ENCODE results near the gene PRTN3.

The PRTN3 gene

GRCh38 chr19:840519-841206 lies at the start of gene PRTN3:
PRTN3 (plus strand) TSS chr19:840999; CDS start chr19:841009, 10 bp downstream.
- DNase-seq = no peak

DNA sequence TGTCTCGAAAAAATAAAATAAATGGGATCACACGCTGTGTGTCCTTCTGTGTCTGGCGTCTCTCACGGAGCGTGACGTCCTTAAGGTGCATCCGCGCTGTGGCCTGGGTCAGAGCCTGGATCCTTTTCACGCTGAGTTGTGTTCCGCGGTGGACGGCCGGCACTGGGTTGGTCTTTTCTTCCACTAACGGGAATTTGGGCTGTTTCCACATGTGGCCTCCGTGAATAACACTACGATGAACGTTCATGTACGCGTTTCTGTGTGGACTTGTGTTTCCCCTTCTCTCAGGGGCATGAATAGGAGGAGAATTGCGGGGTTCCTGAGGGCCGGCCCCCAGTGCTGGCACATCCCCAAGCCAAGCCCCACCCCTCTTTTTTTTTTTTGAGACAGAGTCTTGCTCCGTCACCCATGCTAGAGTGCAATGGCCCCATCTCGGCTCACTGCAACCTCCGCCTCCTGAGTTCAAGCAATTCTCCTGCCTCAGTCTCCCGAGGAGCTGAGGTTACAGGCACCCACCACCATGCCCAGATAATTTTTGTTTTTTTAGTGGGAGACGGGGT lies 49.7 kb upstream of the PRTN3 start:
- no peak for DNase-seq

DNA sequence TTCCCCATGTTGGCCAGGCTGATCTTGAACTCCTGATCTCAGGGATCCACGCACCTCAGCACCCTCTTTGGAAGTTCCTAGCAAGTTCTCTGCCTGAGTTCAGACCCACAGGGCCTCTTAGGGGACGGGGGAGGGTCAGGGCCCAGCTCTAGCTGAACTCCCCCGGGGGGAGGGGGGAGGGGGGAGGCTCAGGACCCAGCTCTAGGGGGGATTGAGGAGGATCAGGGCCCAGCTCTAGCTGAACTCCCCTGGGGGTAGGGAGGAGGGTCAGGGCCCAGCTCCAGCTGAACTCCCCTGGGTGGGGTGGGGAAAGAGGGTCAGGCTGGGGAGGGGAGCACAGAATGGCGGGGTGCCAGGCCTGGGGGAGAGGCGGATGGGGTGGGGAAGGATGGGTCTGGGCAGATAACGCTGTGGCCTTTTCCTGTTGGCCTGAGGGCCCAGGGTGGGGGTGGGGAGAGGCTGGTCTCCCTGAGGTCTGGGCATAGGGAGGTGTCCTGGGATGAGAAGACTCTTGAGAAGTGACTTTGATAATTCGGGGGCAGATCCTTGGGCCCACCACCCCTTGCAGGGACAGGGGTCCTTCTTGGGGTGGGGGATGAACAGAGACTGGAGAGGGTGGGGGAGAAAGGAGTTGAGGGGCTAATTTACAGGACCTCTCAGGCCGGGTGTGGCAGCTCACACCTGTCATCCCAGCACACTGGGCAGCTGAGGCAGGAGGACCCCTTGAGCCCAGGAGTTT lies 49.1 kb upstream of the PRTN3 start:
- DNase-seq = no peak

DNA sequence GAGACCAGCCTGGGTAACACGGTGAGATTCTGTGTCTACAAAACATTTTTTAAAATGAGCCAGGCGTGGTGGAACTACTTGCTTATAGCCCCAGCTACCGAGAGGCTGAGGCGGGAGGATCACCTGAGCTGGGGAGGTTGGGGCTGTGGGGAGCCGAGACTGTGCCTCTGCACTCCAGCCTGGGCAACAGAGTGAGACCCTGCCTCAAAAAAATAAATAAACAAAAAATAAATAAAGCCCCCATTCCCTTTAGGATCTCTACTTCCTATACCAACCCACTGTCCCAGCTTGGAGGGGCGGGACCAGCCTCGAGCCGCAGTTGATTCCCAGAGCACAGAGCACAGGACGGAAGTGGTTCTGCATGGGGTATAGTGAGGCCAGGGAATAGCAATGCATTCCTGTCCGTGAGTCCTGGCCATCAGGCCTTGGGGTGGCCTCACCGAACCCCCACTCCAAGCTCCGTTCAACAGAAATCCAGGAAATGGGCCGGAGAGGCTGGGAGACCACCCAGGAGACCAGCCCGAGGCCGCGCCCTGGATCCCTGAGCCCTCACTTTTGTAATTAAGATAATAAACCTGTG lies 48.4 kb upstream of the PRTN3 start:
- DNase-seq = no peak

GRCh38 chr19:793806-794205 lies 47.0 kb upstream of the PRTN3 start:
- DNase-seq = no peak

DNA sequence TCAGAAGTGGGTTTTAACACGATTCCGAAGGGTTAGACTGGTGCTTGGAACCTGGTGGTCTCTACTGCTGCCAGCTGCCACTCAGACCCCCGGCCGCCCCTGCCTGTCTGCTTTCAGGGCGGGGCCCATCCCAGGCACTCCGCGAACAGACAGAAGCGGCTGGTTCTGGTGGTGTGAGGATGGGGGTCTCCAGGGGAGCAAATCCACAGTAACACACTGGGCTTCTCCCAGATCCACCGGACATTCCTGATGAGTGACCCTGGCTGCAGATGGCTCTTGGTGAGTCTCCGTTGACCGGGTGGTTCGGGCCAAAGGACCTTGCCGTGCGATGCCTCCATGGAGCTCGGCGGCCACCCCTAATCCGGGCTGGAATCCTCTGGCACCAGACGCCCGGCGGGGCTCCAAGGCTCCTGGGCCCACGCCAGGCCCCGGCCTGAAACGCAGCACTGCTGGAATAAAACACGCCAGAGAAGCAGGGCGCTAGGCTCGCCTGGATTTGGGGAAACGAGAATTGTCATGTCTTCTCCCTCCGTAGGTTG lies 45.7 kb upstream of the PRTN3 start:
- DNase-seq = peak in 2 of 14 donors; percentile 9 to 45

GRCh38 chr19:795691-796581 lies 44.9 kb upstream of the PRTN3 start:
- DNase-seq = no peak

DNA sequence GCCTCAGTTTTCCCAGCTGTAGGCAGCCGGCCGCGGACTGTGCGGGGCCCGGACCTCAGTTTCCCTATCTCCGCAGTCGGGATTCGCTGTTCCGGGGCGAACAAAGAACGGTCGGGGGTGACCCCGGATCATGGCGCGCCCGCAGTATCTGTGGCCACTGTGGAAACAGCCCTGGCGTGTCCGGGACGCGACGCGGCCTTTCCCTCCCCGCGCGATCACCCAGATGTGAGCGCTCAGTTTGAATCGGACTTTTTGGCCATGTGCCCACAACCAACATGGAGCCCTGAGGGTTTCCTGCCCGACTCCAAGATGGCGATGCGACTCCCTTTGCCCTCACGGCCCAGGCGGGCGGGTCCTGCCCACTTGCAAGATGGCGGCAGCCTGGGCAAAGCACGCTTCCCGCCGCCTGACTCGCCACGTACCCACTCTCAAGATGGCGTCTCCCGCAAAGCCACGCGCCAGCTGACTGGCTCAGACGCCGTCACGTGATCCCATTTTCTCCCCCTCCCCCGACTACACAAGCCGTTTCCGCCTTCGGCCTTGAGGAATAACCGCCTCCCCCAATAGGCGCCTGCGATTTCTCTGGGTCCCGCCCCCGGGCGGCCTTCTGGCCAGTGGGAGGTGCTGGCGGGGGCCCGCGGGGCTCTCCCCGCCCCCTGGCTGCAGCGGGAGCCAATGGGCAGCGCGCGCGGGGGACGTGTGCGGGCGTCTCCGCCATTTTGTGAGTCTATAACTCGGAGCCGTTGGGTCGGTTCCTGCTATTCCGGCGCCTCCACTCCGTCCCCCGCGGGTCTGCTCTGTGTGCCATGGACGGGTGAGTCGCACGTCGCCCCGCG lies 43.9 kb upstream of the PRTN3 start, which contains the start of gene PTBP1:
TSS of gene PTBP1 (plus strand) at position 761 of the 836 bp plus-strand sequence. CDS start at position 807, 46 bp downstream.
- peak; percentile 97 to 100 (median 99) for DNase-seq

DNA sequence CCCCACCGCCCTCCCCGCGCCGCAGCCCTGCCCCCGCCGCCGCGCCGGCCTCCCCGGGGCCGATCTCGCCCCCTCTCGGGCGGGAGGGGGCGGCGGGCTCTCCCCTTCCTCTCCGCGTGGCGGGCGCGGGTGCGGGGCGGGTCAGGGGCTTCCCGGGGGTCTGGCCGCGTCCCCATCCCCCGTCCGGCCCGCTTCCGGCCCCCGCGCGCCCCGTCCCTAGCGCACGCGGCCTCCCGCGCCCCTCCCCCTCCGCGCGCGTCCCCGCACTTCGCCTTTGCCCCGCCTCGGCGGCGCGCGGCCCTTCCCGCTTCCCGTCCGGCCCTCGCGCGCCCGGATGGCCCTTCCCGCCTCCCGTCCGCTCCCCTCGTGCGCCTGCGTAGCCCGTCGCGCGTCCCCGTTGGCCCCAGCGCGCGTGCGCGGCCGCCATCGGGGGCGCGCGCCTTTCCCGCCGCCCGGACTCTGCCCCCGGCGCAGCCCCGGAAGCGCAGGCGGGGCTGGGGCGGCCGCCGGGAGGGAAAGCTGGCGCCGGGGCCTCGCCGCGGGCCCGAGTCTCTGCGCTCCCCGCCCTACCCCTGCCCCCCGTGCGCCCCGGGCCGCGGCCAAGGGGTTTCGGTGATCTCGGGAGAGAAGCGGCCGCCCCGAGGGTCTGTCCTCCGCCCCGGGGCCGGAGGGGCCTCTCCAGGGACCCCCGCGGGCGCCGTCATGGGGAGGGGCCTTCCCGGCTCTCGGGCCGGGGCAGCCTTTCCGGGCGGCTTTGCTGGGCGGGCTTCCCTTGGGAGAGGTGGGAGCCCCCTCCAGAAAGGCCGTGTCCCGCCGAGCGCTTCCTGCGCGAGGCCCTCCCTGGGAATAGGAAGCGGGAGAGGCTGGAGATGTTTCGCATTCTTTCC lies 43.0 kb upstream of the PRTN3 start:
- peak in 13 of 14 donors; percentile 42 to 88 (median 66) for DNase-seq

DNA sequence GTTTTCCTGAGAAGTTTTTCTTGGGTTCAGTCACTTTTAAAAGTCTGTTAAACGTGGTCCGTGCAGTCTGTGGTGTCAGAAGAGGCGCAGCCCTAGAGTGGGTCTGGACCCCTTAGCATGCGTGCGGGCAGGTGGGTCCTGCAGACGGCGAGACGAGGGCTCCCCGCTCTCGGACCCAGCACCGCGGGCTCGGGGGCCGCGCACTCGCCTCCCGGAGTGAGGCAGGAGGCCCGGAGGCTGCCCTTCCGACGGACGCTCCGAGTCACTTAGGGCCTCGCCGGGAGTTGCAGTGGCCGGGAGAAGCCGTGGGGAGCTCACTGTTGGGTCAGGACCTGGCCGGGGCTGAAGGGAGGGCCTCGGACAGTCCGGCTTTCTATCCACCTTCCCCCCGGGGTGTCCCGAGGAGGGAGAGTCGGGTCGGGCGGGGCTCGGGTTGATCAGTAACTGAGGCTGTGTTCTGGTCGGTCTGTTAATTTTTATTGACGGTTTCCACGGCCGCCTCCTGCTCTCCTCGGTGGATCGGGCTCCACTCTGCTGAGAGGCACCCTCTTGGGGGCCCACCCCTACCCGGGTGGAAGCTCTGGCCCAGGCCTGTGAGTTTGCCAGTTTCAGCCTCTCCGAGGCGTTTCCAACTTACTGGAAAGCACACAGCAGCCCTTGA lies 42.3 kb upstream of the PRTN3 start:
- DNase-seq = no peak

GRCh38 chr19:799076-799881 lies 41.5 kb upstream of the PRTN3 start:
- no peak for DNase-seq

DNA sequence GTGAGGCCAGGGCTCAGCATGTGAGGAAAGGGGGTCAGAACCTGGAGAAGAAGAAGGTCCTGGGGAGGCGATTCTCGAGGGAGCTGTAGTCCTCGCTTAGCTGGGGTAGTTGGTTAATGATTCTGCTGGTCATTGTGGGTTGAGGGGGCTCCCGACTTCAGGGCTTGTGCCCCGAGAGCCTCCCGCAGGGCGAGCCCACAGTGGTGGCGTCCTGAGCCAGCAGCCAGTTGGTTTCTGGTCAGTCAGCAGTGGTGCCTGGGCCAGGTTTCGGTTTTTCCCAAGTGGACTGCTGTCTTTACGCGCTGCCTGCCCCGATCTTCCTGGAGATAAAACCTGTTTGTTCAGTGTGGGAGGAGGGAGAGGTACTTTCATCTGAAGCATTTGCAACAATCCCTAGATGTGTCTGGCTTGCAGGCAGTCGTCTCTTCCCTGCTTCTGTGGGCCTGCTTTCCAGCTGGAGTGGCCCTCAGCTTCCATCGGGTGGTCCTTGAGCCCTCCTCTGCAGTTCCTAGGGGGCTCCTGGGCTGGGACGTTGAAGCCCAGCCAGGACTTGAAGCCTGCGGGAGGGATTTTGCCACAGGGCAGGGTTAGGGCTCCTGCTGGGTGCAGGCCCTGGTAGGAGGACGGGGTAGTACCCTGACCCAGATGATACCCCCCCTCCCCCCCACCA lies 40.3 kb upstream of the PRTN3 start:
- DNase-seq = no peak

GRCh38 chr19:801030-801860 lies 39.6 kb upstream of the PRTN3 start:
- no peak for DNase-seq

DNA sequence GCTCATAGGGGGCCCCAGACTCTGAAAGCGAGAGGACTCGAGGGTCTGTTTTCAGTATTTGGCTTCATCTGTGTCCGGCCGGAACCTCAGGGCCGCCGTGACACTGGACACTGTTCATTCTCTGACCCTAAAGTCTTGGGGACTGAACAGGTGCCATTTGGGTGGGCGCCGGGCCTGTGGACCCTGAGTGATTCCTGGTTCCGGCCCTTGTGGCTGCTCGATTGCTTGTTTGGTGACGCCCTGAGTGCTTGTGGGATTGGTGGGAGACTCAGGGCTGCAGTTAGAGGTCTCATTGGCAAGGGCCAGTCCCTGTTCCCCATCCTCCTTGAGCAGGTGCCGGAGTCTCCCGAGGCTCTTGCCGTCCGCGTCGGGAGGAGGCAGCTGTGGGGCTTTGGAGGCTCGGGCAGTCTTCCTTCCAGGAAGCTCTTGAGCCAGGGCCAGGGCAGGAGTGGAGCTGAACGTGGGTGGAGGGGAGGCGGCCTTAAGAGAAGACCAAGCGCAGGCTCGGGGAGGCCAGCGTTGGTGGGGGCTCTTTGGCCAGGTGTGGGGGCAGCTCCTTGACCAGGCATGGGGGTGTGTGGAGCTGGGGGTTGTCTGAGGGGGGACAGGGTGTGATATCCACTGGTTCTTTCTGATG lies 38.8 kb upstream of the PRTN3 start:
- DNase-seq = peak in 1 of 14 donors; percentile 21

GRCh38 chr19:802498-803098 lies 38.2 kb upstream of the PRTN3 start:
- DNase-seq = no peak

DNA sequence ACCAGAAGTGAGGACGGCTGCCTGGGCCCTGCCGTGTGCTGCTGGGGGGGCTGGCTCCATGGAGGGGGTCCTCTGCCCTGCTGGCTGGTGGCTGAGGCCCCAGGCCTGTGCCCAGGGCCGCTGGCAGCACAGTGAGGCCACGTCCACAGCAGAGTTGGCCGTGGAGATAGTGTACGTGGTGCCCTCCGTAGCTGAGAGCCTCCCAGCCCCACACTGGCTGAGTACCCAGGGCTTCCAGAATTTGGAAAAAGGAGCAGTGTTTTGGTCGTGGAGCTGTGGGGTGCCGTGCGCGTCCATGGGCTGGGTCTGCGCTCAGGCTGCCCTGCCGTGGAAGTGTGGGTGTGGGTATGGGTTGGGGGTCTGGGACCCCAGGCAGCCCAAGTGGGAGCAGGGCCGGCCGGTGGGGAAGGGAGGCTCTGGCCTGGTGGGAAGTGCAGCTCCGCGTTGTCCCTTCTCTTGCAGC lies 37.7 kb upstream of the PRTN3 start:
- DNase-seq = no peak
